ENCODE results near the gene C16orf92.

C16orf92 gene

DNA sequence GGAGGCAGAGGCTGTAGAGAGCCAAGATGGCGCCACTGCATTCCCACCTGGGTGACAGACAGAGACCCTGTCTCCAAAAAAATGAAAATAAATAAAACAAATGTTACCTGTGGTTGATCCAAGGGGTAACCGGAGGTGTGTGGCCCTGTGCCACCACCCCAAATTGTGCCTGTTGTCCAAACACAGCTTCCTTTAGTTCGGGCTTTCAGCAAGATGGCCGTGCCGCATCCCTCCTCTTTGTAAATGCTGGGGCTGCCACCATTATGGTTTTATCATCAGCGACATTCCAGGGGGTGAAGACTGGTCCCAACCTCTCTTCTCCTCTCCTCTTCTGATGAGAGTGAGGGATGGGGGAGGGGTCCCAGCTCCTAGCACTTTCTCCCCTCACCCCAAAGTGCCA lies at the start of gene C16orf92:
TSS of gene C16orf92 (plus strand) at position 312 of the 400 bp plus-strand sequence. CDS start 143 bp downstream, outside the sequence.
- no peak for DNase-seq

- peak; percentile 84 to 86 for DNase-seq
These were observed 49.4 kb upstream of the C16orf92 start, which contains the start of gene TAOK2 for GRCh38 chr16:29973384-29974246. Gene TAOK2 (plus strand): TSS chr16:29973868. CDS start chr16:29977773, 3,905 bp downstream.

- no peak for DNase-seq
These were observed 48.5 kb upstream of the C16orf92 start for GRCh38 chr16:29974291-29975133.

- no peak for DNase-seq
These were observed 47.9 kb upstream of the C16orf92 start for GRCh38 chr16:29975134-29975538.

DNA sequence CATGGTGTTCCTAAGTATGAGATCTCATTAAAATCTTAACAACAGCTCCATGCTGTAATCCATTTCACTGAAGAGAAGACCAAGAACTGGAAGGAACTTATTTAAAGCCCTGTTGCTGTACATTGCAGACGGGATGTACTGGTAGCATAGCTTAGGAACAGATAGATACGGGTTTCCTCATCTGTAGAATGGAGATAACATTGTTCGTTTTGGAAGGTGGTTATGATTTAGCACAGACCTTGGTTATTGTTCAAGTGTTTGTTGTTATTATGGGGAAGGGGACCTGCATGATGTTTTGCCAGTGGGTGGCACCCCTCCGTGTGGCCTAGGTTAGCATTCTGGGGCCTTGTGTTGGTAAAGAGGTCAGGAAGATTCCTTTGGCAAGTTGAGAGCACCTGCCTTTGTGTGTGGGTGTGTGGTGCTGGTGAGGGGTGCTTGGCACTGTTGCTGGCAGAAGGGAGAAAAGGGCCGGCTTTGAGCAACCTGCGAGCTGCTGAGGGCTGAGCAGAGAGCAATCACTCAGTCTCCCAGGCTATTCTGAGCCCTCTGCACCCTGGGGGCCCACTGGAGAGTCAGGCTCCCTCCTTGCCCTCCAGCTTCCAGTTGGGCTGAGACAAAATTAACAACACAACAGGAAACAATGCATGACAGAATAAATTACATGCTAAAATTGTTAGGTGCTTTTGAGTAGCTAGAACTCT lies 47.0 kb upstream of the C16orf92 start:
- no peak for DNase-seq

DNA sequence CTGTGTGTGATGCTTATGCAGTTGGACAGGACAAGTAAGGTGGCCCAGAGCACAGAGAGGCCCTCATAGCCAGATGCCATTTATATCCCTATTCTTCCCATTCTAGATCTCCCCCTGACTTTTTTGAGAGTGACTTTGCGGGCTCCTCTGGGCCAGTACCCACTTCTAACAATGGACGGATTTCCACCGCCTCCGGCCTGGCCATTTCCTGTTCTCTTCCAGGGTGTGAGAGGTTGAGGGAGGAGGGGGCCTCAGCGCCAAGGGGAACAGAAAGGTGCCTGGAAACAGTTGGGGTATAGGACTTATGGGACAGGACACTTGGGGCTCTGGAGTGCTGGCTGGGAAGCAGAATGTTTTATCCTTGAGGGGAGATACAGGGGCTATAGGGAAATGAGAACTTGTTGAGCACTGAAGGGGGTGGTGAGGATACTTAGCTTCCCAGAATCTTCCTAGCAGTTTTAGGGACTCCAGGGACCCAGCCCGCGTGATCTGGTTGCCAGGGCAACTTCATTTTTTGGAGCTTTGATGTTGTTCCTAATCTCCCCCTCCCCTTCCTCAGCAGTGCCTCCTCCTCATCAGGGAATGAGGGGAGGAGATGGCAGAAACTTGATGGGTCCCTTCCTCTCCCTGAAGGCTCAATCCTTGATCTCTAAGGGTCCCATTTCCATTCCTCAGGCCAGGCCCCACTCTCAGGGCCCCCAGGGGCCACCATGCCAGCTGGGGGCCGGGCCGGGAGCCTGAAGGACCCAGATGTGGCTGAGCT lies 45.8 kb upstream of the C16orf92 start:
- no peak for DNase-seq

DNA sequence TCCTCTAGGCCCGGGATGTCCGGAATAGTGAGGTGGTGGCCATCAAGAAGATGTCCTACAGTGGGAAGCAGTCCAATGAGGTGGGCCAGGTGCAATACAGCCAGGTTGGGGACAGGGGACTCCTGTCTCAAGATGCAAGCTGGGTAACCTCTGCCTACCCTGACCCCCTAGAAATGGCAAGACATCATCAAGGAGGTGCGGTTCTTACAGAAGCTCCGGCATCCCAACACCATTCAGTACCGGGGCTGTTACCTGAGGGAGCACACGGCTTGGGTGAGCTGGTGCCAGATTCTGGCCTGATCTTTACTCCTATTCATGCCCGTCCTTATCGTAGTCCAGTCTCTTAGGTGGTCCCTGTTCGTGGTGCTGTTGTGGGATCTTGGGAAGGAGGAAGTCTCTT lies 44.9 kb upstream of the C16orf92 start:
- DNase-seq = no peak

- DNase-seq = no peak
These were observed 44.3 kb upstream of the C16orf92 start for GRCh38 chr16:29978564-29979270.

GRCh38 chr16:29982560-29983419 lies 40.2 kb upstream of the C16orf92 start:
- no peak for DNase-seq

DNA sequence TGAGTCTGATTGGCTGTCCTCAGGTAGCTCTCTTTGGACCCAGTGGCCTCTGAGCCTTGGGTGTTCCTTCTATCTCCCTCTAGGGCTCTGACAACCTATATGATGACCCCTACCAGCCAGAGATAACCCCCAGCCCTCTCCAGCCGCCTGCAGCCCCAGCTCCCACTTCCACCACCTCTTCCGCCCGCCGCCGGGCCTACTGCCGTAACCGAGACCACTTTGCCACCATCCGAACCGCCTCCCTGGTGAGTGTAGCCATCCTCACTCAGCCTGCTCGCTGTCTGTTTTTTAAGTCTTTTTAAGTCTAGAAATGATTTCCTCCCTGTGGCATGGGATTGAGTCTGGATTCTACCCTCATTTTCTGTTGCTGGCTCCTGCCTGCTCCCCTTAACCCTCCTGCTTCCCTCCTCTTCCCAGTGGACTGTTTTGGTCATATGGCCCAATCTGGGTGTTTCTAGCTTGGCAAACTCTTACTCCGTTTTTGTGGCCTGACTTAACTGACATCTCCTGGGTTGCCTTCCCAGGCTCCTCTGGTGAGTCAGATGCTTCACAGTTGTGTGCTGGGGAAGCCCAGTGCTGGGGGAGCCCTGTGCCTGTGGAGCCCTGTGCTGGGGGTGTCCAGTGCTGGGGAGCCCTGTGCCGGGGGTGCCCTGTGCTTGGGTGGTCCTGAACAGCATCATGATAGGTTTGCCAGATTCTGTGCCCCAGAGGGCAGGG lies 39.4 kb upstream of the C16orf92 start:
- no peak for DNase-seq

GRCh38 chr16:29984137-29984763 lies 38.7 kb upstream of the C16orf92 start:
- DNase-seq = no peak

- no peak for DNase-seq
These were observed 38.2 kb upstream of the C16orf92 start for GRCh38 chr16:29984764-29985147.

DNA sequence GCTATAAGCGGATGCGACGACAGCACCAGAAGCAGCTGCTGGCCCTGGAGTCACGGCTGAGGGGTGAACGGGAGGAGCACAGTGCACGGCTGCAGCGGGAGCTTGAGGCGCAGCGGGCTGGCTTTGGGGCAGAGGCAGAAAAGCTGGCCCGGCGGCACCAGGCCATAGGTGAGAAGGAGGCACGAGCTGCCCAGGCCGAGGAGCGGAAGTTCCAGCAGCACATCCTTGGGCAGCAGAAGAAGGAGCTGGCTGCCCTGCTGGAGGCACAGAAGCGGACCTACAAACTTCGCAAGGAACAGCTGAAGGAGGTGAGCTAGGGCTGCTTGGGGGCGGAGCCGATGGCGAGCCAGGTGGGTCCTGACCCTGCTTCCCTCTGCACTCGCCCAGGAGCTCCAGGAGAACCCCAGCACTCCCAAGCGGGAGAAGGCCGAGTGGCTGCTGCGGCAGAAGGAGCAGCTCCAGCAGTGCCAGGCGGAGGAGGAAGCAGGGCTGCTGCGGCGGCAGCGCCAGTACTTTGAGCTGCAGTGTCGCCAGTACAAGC lies 37.7 kb upstream of the C16orf92 start:
- DNase-seq = no peak

GRCh38 chr16:29986231-29986630 lies 36.8 kb upstream of the C16orf92 start:
- no peak for DNase-seq

GRCh38 chr16:29986931-29987330 lies 36.1 kb upstream of the C16orf92 start:
- DNase-seq = no peak

DNA sequence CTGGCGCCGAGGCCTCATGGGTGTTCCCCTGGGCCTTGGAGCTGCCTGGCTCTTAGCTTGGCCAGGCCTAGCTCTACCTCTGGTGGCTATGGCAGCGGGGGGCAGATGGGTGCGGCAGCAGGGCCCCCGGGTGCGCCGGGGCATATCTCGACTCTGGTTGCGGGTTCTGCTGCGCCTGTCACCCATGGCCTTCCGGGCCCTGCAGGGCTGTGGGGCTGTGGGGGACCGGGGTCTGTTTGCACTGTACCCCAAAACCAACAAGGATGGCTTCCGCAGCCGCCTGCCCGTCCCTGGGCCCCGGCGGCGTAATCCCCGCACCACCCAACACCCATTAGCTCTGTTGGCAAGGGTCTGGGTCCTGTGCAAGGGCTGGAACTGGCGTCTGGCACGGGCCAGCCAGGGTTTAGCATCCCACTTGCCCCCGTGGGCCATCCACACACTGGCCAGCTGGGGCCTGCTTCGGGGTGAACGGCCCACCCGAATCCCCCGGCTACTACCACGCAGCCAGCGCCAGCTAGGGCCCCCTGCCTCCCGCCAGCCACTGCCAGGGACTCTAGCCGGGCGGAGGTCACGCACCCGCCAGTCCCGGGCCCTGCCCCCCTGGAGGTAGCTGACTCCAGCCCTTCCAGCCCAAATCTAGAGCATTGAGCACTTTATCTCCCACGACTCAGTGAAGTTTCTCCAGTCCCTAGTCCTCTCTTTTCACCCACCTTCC lies 35.5 kb upstream of the C16orf92 start:
- DNase-seq = no peak

DNA sequence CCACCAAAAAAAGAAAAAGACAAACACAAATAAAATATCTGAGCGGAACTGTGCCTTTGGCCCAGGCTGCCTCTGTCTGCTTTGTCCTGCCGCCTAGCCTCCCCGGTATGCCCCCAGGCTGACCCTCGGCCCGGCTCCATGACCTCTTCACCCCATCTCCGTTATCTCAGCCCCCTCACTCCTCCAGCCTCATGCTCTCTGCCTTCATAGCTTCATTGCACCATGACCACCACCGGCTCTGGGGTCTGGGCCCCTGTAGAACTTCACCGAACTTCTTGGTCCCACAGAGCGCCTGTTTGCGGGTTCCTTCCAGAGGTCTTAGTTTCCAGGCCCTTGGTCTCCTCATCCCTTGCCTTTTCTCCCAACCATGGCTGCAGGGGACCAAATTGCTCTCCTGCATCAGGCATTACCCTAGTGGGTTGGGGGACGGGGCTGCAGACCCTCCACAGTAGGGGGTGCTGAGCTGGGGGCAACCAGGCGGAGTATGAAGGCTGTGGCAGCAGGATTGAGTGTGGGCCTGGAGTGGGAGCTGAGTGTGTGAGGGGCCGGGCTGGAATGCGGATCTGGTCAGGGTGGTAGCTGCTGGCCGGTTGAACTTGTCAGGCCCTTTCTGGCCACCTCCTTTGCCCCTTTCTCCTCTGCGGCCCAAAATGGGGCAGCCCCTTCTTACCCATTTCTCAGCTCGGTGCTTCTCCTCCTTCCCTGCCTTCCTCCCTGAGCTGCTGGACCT lies 34.5 kb upstream of the C16orf92 start:
- DNase-seq = no peak
